Measurements from ENCODE around the gene CLDN14. TPM values are rescaled to one million over a fixed set of nuclear protein-coding genes. Genes with fewer than 3 reads are reported as not detected.

The CLDN14 gene
- total and polyA plus RNA-seq, 4 donors = 0.08 to 0.49 (median 0.15) TPM; not detected in 1

GRCh38 chr21:36419241-36419640 is 60.7 kb downstream of the CLDN14 start:
- no peak overlapping the region for H3K4me3 ChIP-seq
- WGBS, 2 donors = 87 to 88% methylated on average over 14 of the region's 14 CpGs
- H3K4me1 ChIP-seq (ENCODE audit: control insufficient read depth in 5 of 5, insufficient read depth in 5 of 5, low read length in 5 of 5) = peaks cover 0 to 19% (median 5%) of the 10 kb centered on the region in 5 donors
- H3K36me3 ChIP-seq (ENCODE audit: control insufficient read depth in 4 of 4, insufficient read depth in 4 of 4, low read length in 4 of 4) = no peaks in the 10 kb centered on the region
- no peak for DNase-seq
- no peak for ATAC-seq (ENCODE audit: insufficient read depth, low FRiP score)
- no peaks in the 10 kb centered on the region for H3K27me3 ChIP-seq (ENCODE audit: control insufficient read depth in 3 of 3, insufficient read depth in 3 of 3, low read length in 2 of 3)
- H3K9me3 ChIP-seq (ENCODE audit: control insufficient read depth in 4 of 4, insufficient read depth in 3 of 4, low read length in 3 of 4) = no peaks in the 10 kb centered on the region
- H3K27ac ChIP-seq (ENCODE audit: low read depth in 1 of 2, low read length in 1 of 2) = no peak overlapping the region
- no peak for TF ChIP-seq CTCF (IDR thresholded peaks at IDR 0.05; ENCODE audit: control extremely low read depth, extremely low read depth)
- no peak overlapping the region for H3K9ac ChIP-seq (ENCODE audit: insufficient read depth in 1 of 2, low read length in 2 of 2)

- Histone ChIP-seq H3K4me3 (no peak overlapping the region), H3K9me3 (ENCODE audit: control insufficient read depth in 4 of 4, insufficient read depth in 3 of 4, low read length in 3 of 4) (no peaks in the 10 kb centered on the region), H3K27me3 (ENCODE audit: control insufficient read depth in 3 of 3, insufficient read depth in 3 of 3, low read length in 2 of 3) (no peaks in the 10 kb centered on the region), H3K36me3 (ENCODE audit: control insufficient read depth in 4 of 4, insufficient read depth in 4 of 4, low read length in 4 of 4) (peaks cover 0 to 10% (median 0%) of the 10 kb centered on the region in 4 donors), H3K4me1 (ENCODE audit: control insufficient read depth in 5 of 5, insufficient read depth in 5 of 5, low read length in 5 of 5) (peaks cover 0 to 8% (median 2%) of the 10 kb centered on the region in 5 donors), H3K9ac (ENCODE audit: insufficient read depth in 1 of 2, low read length in 2 of 2) (no peak overlapping the region), H3K27ac (ENCODE audit: low read depth in 1 of 2, low read length in 1 of 2) (no peak overlapping the region)
- ATAC-seq (ENCODE audit: insufficient read depth, low FRiP score) (no peak), DNase-seq (no peak)
- 94 to 98% methylated on average over 6 of the region's 6 CpGs for WGBS, 2 donors
- TF ChIP-seq CTCF (IDR thresholded peaks at IDR 0.05; ENCODE audit: control extremely low read depth, extremely low read depth) = no peak
Observed at GRCh38 chr21:36415375-36415774, 64.5 kb downstream of the CLDN14 start.

GRCh38 chr21:36412916-36413315 is 67.0 kb downstream of the CLDN14 start:
- H3K27me3 ChIP-seq (ENCODE audit: control insufficient read depth in 3 of 3, insufficient read depth in 3 of 3, low read length in 2 of 3) = no peaks in the 10 kb centered on the region
- no peak overlapping the region for H3K9ac ChIP-seq (ENCODE audit: insufficient read depth in 1 of 2, low read length in 2 of 2)
- 96% methylated on average over 11 of the region's 11 CpGs for WGBS, 2 donors
- no peaks in the 10 kb centered on the region for H3K9me3 ChIP-seq (ENCODE audit: control insufficient read depth in 4 of 4, insufficient read depth in 3 of 4, low read length in 3 of 4)
- H3K4me1 ChIP-seq (ENCODE audit: control insufficient read depth in 5 of 5, insufficient read depth in 5 of 5, low read length in 5 of 5) = peaks cover 0 to 3% (median 0%) of the 10 kb centered on the region in 5 donors
- ATAC-seq (ENCODE audit: insufficient read depth, low FRiP score) (no peak), DNase-seq (no peak)
- TF ChIP-seq CTCF (IDR thresholded peaks at IDR 0.05; ENCODE audit: control extremely low read depth, extremely low read depth) = no peak
- no peak overlapping the region for H3K27ac ChIP-seq (ENCODE audit: low read depth in 1 of 2, low read length in 1 of 2)
- H3K36me3 ChIP-seq (ENCODE audit: control insufficient read depth in 4 of 4, insufficient read depth in 4 of 4, low read length in 4 of 4) = peaks cover 0 to 10% (median 0%) of the 10 kb centered on the region in 4 donors
- no peak overlapping the region for H3K4me3 ChIP-seq

- Histone ChIP-seq H3K36me3 (ENCODE audit: control insufficient read depth in 4 of 4, insufficient read depth in 4 of 4, low read length in 4 of 4) (peaks cover 0 to 10% (median 0%) of the 10 kb centered on the region in 4 donors), H3K27ac (ENCODE audit: low read depth in 1 of 2, low read length in 1 of 2) (no peak overlapping the region), H3K9me3 (ENCODE audit: control insufficient read depth in 4 of 4, insufficient read depth in 3 of 4, low read length in 3 of 4) (no peaks in the 10 kb centered on the region), H3K4me3 (no peak overlapping the region), H3K27me3 (ENCODE audit: control insufficient read depth in 3 of 3, insufficient read depth in 3 of 3, low read length in 2 of 3) (no peaks in the 10 kb centered on the region), H3K4me1 (ENCODE audit: control insufficient read depth in 5 of 5, insufficient read depth in 5 of 5, low read length in 5 of 5) (peaks cover 0 to 3% (median 0%) of the 10 kb centered on the region in 5 donors), H3K9ac (ENCODE audit: insufficient read depth in 1 of 2, low read length in 2 of 2) (no peak overlapping the region)
- no peak for ATAC-seq (ENCODE audit: insufficient read depth, low FRiP score)
- WGBS, 2 donors = 97% methylated on average over 10 of the region's 10 CpGs
- no peak for TF ChIP-seq CTCF (IDR thresholded peaks at IDR 0.05; ENCODE audit: control extremely low read depth, extremely low read depth)
- no peak for DNase-seq
Observed at GRCh38 chr21:36411301-36411700, 68.6 kb downstream of the CLDN14 start.

All from lung (tissue), 12 donors.